Fibroblast of lung (primary cell): ENCODE measurements around the gene ZNF543.

Source experiments
- CTCF ChIP-seq, 2 donors: IDR thresholded peaks in 1 of 2; conservative IDR thresholded peaks in 1 of 2; 1 replicate in 1 of 2; 2 replicates in 1 of 2; pipeline ENCODE4 v1.5.1; 2011 to 2012; ENCODE audit warnings: low read length in 2 of 2, control low read depth in 1 of 2, inconsistent platforms in 1 of 2, low read depth in 1 of 2, mild to moderate bottlenecking in 1 of 2
- EZH2 ChIP-seq: IDR thresholded peaks from 2 replicates; pipeline ENCODE4 v1.5.1; 2012; ENCODE audit warnings: low read length, control low read depth, mild to moderate bottlenecking; ENCODE audit errors: missing control alignments

- no peak for TF ChIP-seq CTCF (conservative IDR thresholded peaks at IDR 0.05 in 1 of 2, IDR thresholded peaks at IDR 0.05 in 1 of 2; ENCODE audit: low read depth in 1 of 2, low read length in 2 of 2)
- TF ChIP-seq EZH2, result no peak
Measured at GRCh38 chr19:57280165-57280961, 39.9 kb upstream of the ZNF543 start, which contains the start of gene ZNF460.
